ENCODE results near the gene CCKAR. TPM values are rescaled to one million over a fixed set of nuclear protein-coding genes. Genes with fewer than 3 reads are reported as not detected.

The CCKAR gene
- total and polyA plus RNA-seq, 7 donors = not detected

DNA sequence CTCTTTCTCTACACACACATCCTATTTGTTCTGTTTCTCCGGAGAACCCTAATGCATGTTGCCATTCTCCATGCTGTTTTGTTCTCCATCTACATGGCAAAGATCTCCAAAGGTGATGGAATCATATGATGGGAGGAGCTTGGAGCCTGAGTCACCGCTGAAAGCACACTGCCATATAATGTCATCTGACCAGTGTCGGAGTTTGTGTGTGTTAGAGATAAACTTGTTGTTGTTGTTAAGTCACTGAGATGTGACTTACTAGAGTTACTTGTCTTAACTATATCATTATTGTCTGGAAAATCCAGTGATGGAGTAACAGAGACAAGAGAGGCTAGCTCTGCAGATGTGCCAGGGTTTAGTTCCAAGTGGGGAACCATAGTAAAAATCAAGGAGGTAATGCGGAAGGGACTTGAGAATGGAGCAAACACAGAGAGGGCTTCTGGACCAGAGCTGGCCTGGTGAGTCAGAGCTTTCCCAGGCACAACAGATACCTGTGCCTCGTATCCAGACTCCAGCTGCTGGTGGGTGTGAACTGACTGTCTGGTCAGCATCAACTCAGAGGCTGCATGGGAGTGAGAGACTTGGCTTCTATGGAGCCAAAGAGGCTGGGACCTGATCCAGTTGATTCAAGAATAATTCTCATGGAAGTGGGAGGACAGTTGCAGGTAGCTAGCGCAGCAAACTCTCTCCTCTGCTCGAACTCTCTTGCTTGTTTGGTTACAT lies 30.6 kb upstream of the CCKAR start:
- H3K4me1 ChIP-seq = no peaks in the 10 kb centered on the region
- WGBS, 3 donors = 82 to 91% (median 83%) methylated on average over 7 of the region's 7 CpGs
- H3K27me3 ChIP-seq (ENCODE audit: insufficient read depth in 3 of 3, low read length in 2 of 3) = no peaks in the 10 kb centered on the region
- TF ChIP-seq, protein P1, sequence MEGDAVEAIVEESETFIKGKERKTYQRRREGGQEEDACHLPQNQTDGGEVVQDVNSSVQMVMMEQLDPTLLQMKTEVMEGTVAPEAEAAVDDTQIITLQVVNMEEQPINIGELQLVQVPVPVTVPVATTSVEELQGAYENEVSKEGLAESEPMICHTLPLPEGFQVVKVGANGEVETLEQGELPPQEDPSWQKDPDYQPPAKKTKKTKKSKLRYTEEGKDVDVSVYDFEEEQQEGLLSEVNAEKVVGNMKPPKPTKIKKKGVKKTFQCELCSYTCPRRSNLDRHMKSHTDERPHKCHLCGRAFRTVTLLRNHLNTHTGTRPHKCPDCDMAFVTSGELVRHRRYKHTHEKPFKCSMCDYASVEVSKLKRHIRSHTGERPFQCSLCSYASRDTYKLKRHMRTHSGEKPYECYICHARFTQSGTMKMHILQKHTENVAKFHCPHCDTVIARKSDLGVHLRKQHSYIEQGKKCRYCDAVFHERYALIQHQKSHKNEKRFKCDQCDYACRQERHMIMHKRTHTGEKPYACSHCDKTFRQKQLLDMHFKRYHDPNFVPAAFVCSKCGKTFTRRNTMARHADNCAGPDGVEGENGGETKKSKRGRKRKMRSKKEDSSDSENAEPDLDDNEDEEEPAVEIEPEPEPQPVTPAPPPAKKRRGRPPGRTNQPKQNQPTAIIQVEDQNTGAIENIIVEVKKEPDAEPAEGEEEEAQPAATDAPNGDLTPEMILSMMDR (IDR thresholded peaks at IDR 0.05) = no peak
- ATAC-seq (no peak), DNase-seq (no peak)
- H3K4me3 ChIP-seq = no peak overlapping the region
- intact Hi-C loops (cut with DNase I) = no loop called here
- no peaks in the 10 kb centered on the region for H3K9me3 ChIP-seq
- H3K36me3 ChIP-seq (ENCODE audit: insufficient read depth in 1 of 2, low read depth in 1 of 2) = no peaks in the 10 kb centered on the region
- H3K27ac ChIP-seq = no peak overlapping the region

DNA sequence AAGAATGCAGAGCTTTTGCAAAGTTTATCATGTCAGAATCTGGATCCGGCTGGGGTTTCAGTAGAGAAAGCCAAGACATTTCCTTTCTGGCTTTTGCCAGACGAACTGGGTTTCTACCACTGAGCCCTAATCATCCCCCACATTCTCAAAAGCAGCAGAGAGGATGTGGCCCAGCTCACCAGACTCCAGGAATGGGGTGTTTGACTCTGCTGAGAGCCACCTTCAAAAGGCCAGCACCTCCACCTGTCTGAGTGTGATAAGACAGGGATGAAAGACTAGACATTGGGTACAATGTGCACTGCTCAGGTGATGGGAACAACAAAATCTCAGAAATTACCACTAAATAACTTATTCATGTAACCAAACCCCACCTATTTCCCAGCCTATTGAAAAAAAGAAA lies 25.7 kb upstream of the CCKAR start:
- Histone ChIP-seq H3K4me1 (no peaks in the 10 kb centered on the region), H3K9me3 (no peaks in the 10 kb centered on the region), H3K27me3 (ENCODE audit: insufficient read depth in 3 of 3, low read length in 2 of 3) (no peaks in the 10 kb centered on the region), H3K4me3 (no peak overlapping the region), H3K36me3 (ENCODE audit: insufficient read depth in 1 of 2, low read depth in 1 of 2) (no peaks in the 10 kb centered on the region), H3K27ac (no peak overlapping the region)
- DNase-seq = no peak
- 58 to 63% (median 58%) methylated on average over 2 of the region's 2 CpGs for WGBS, 3 donors
- intact Hi-C loops (cut with DNase I) = no loop called here
- TF ChIP-seq, protein P1 (IDR thresholded peaks at IDR 0.05) = no peak
- no peak for ATAC-seq

DNA sequence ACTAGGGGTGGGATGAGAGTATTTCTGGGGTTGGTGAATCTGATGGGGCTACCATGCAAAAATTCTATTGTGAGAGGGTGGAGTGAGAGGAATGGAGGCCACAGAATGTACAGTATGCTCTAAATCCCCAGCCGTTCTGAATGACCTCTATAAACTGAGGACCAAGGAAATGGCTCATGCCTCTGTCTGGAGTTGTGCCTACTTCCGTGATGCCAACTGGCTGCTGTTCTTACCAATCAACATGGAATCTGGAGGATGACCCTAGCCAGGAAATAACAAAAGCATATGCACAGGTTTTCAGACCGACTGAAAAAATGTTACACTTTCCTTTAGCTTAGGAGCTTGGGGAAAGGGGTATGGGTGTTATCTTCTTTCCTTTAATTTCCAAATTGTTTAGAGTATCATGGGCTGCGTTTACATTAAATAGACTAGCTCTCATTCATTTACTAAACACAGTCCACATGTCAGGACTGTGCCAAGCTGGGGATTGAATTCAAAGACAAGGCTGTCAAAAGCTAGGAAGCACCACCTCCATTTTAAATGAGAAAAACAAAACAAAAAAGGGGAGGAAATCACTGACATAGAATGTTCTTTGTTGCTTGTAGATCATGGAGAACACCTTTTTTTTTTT lies 20.2 kb upstream of the CCKAR start:
- WGBS, 3 donors = 26 to 34% (median 30%) methylated on average over 4 of the region's 4 CpGs
- TF ChIP-seq, protein P1 (IDR thresholded peaks at IDR 0.05) = no peak
- Histone ChIP-seq H3K4me1 (no peaks in the 10 kb centered on the region), H3K27ac (no peak overlapping the region), H3K9me3 (no peaks in the 10 kb centered on the region), H3K36me3 (ENCODE audit: insufficient read depth in 1 of 2, low read depth in 1 of 2) (no peaks in the 10 kb centered on the region), H3K4me3 (no peak overlapping the region), H3K27me3 (ENCODE audit: insufficient read depth in 3 of 3, low read length in 2 of 3) (no peaks in the 10 kb centered on the region)
- DNase-seq = no peak
- no peak for ATAC-seq
- intact Hi-C loops (cut with DNase I) = no loop called here

DNA sequence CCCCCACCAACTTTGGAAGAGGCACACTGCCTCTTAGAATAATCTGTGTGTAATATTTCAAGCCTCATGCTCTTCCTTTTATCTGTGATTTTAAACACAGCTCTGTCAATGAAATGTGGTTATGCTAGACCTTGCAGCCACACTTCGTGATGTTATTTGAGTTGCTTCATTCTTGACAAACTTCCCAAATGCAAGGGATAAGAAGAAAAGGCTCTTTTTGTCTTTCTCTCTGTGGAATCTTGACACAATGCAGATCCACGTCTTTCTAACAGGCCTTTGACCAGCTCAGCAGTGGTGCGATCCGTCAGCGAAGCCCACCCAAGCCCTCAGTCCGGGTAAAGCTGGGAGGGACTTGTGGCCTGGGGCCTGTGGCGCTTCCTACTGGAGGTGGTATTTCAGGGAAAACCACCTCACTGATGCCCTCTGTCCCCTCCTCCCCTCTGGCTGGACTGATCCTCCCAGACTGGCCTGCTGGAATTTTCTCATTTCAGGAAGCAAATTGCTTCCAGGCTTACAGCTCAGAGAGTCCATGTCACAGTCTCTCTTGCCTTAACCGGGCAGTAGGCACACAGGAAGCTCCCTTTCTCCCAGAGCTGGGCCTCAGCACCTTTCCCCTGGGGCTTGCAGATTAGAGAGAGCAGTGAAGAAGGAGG lies 19.5 kb upstream of the CCKAR start:
- TF ChIP-seq, protein P1 (IDR thresholded peaks at IDR 0.05) = no peak
- DNase-seq = no peak

More for the DNA sequence above, 19.5 kb upstream of the CCKAR start:
- Histone ChIP-seq H3K4me3 (no peak overlapping the region), H3K4me1 (no peaks in the 10 kb centered on the region), H3K27me3 (ENCODE audit: insufficient read depth in 3 of 3, low read length in 2 of 3) (no peaks in the 10 kb centered on the region), H3K9me3 (no peaks in the 10 kb centered on the region), H3K27ac (no peak overlapping the region), H3K36me3 (ENCODE audit: insufficient read depth in 1 of 2, low read depth in 1 of 2) (no peaks in the 10 kb centered on the region)
- intact Hi-C loops (cut with DNase I) = no loop called here
- no peak for ATAC-seq
- WGBS, 3 donors = 69 to 73% (median 71%) methylated on average over 8 of the region's 8 CpGs

All from psoas muscle (tissue), 8 donors.